ENCODE results near the gene SGSM2. TPM values are rescaled to one million over a fixed set of nuclear protein-coding genes. Genes with fewer than 3 reads are reported as not detected.

SGSM2 gene
- total and polyA plus RNA-seq, 2 of the 13 experiments (the other 11 are each of a cell fraction or from before 2014, with no cell fraction given) = 30.4 to 51.3 TPM

DNA sequence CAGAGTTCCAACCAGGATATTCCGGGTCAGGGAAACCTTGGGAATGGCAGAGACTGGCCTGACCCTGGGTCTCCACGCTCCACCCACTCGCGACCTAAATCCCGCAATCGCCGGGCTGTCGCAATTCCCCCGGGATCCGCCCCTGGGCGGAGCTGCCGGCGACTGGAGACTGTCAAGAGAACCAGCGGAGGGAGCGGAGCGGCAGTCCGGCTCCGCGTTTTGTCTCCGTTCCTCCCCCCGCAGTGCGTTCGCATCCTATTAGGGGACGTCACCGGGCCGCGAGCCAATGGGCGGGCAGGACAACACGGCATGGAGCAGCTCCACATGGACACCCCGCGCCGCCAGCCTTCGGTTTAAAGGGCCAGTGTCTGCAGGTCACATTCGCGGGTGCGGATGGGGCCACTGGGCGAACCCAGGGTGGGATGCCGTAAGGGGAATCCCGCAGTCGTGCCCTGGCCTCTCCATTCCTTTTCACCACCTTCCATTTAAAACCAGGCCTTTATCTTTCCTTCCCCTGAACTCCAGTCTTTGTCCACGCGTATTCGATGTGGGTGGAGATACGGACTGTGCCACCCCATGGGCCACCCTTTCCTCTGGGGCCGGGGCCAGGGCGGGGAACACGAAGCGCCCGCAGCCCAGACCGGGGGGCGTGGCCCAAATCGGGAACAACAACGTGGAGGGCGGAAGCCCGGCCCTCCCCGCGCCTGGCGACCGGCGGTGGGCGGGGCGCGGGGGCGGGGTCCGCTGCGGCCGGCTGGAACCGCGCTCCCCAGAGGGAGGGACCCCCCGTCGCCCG is 64.3 kb downstream of the SGSM2 start (continued):
- TF ChIP-seq, protein P1, sequence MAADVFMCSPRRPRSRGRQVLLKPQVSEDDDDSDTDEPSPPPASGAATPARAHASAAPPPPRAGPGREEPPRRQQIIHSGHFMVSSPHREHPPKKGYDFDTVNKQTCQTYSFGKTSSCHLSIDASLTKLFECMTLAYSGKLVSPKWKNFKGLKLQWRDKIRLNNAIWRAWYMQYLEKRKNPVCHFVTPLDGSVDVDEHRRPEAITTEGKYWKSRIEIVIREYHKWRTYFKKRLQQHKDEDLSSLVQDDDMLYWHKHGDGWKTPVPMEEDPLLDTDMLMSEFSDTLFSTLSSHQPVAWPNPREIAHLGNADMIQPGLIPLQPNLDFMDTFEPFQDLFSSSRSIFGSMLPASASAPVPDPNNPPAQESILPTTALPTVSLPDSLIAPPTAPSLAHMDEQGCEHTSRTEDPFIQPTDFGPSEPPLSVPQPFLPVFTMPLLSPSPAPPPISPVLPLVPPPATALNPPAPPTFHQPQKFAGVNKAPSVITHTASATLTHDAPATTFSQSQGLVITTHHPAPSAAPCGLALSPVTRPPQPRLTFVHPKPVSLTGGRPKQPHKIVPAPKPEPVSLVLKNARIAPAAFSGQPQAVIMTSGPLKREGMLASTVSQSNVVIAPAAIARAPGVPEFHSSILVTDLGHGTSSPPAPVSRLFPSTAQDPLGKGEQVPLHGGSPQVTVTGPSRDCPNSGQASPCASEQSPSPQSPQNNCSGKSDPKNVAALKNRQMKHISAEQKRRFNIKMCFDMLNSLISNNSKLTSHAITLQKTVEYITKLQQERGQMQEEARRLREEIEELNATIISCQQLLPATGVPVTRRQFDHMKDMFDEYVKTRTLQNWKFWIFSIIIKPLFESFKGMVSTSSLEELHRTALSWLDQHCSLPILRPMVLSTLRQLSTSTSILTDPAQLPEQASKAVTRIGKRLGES (CRISPR knock-in tag; IDR thresholded peaks at IDR 0.05; ENCODE audit: borderline replicate concordance) = no peak
- TF ChIP-seq SMC3 (IDR thresholded peaks at IDR 0.05; ENCODE audit: low read length) = no peak
- peak; percentile 27; the same call in 1 of the 2 replicates for TF ChIP-seq ZNF891 (CRISPR knock-in tag; IDR thresholded peaks at IDR 0.05)
- TF ChIP-seq RFX5 (IDR thresholded peaks at IDR 0.05; ENCODE audit: low read depth, low read length) = peak; percentile 67
- peak; percentile 82 for TF ChIP-seq AGO2 (optimal IDR thresholded peaks at IDR 0.05; ENCODE audit: low read depth, low read length)
- TF ChIP-seq SPEN (CRISPR knock-in tag; IDR thresholded peaks at IDR 0.05; ENCODE audit: low read depth) = no peak; the same call in 1 of the 2 replicates
- no peak for TF ChIP-seq ZNF777 (CRISPR knock-in tag; IDR thresholded peaks at IDR 0.05)
- TF ChIP-seq ZNF549 (CRISPR knock-in tag; IDR thresholded peaks at IDR 0.05) = no peak
- no peak for TF ChIP-seq KLF13 (CRISPR knock-in tag; IDR thresholded peaks at IDR 0.05)
- no peak for TF ChIP-seq FOXM1 (CRISPR knock-in tag; IDR thresholded peaks at IDR 0.05)
- no peak for TF ChIP-seq PHB2 (IDR thresholded peaks at IDR 0.05; ENCODE audit: partially characterized antibody)
- TF ChIP-seq SNRNP70 (IDR thresholded peaks at IDR 0.05; ENCODE audit: low read depth, low read length) = no peak
- TF ChIP-seq SIX1 (CRISPR knock-in tag; IDR thresholded peaks at IDR 0.05; ENCODE audit: borderline replicate concordance) = no peak
- no peak for TF ChIP-seq MAFF (IDR thresholded peaks at IDR 0.05; ENCODE audit: low read depth, low read length)
- TF ChIP-seq ARNT (IDR thresholded peaks at IDR 0.05) = no peak
- TF ChIP-seq, protein P2, sequence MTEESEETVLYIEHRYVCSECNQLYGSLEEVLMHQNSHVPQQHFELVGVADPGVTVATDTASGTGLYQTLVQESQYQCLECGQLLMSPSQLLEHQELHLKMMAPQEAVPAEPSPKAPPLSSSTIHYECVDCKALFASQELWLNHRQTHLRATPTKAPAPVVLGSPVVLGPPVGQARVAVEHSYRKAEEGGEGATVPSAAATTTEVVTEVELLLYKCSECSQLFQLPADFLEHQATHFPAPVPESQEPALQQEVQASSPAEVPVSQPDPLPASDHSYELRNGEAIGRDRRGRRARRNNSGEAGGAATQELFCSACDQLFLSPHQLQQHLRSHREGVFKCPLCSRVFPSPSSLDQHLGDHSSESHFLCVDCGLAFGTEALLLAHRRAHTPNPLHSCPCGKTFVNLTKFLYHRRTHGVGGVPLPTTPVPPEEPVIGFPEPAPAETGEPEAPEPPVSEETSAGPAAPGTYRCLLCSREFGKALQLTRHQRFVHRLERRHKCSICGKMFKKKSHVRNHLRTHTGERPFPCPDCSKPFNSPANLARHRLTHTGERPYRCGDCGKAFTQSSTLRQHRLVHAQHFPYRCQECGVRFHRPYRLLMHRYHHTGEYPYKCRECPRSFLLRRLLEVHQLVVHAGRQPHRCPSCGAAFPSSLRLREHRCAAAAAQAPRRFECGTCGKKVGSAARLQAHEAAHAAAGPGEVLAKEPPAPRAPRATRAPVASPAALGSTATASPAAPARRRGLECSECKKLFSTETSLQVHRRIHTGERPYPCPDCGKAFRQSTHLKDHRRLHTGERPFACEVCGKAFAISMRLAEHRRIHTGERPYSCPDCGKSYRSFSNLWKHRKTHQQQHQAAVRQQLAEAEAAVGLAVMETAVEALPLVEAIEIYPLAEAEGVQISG (CRISPR knock-in tag; IDR thresholded peaks at IDR 0.05) = peak; percentile 38; the same call in 1 of the 2 replicates
- no peak for TF ChIP-seq NCOA2 (CRISPR knock-in tag; IDR thresholded peaks at IDR 0.05)
- TF ChIP-seq CCDC6 (CRISPR knock-in tag; IDR thresholded peaks at IDR 0.05) = no peak
- TF ChIP-seq ZSCAN12 (CRISPR knock-in tag; IDR thresholded peaks at IDR 0.05) = no peak
- no peak for TF ChIP-seq YEATS4 (CRISPR knock-in tag; IDR thresholded peaks at IDR 0.05; ENCODE audit: borderline replicate concordance)
- no peak; the same call in 1 of the 2 replicates for TF ChIP-seq ZNF652 (CRISPR knock-in tag; IDR thresholded peaks at IDR 0.05; ENCODE audit: borderline replicate concordance, low read depth)
- TF ChIP-seq, protein P3, sequence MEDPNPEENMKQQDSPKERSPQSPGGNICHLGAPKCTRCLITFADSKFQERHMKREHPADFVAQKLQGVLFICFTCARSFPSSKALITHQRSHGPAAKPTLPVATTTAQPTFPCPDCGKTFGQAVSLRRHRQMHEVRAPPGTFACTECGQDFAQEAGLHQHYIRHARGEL (CRISPR knock-in tag; IDR thresholded peaks at IDR 0.05) = no peak
- TF ChIP-seq MTF2 (CRISPR knock-in tag; IDR thresholded peaks at IDR 0.05; ENCODE audit: borderline replicate concordance) = no peak

All from HepG2 (cell line).